CD4-positive, alpha-beta T cell treated with Interleukin-2 at 100 ng/mL for 4 hours (primary cell): ENCODE measurements around the gene TMEM117.
"Not testable (repeated sequence)": the region's sequence is repeated elsewhere in the genome, so short reads cannot be mapped to it uniquely, and the experiment has no call there.

Experiments used
- DNase-seq: peaks from one replicate; pipeline ENCODE4 v3.0.0-alpha.2; 2020; ENCODE audit warnings: low spot score

TMEM117 gene

GRCh38 chr12:44223736-44224135 is 387.9 kb downstream of the TMEM117 start:
- DNase-seq, result no peak

GRCh38 chr12:44224399-44225148 is 388.7 kb downstream of the TMEM117 start:
- no peak for DNase-seq

- no peak for DNase-seq
These were observed 389.2 kb downstream of the TMEM117 start for GRCh38 chr12:44225149-44225510.

- DNase-seq, result no peak
These were observed 391.7 kb downstream of the TMEM117 start for GRCh38 chr12:44227616-44228015.

- DNase-seq, result no peak
These were observed 394.0 kb downstream of the TMEM117 start for GRCh38 chr12:44229846-44230245.

GRCh38 chr12:44235674-44236073 is 399.8 kb downstream of the TMEM117 start:
- DNase-seq, result no peak

GRCh38 chr12:44240186-44240585 is 404.3 kb downstream of the TMEM117 start:
- no peak for DNase-seq

GRCh38 chr12:44245932-44246331 is 410.1 kb downstream of the TMEM117 start:
- no peak for DNase-seq

- DNase-seq, result no peak
These were observed 410.7 kb downstream of the TMEM117 start for GRCh38 chr12:44246482-44247105.

GRCh38 chr12:44247588-44247987 is 411.7 kb downstream of the TMEM117 start:
- no peak for DNase-seq

- no peak for DNase-seq
These were observed 412.6 kb downstream of the TMEM117 start for GRCh38 chr12:44248436-44248835.

GRCh38 chr12:44250440-44250839 is 414.6 kb downstream of the TMEM117 start:
- not testable (repeated sequence) for DNase-seq

GRCh38 chr12:44253338-44253856 is 417.5 kb downstream of the TMEM117 start:
- DNase-seq, result no peak

GRCh38 chr12:44258246-44258645 is 422.4 kb downstream of the TMEM117 start:
- no peak for DNase-seq

- DNase-seq, result no peak
These were observed 424.0 kb downstream of the TMEM117 start for GRCh38 chr12:44259890-44260289.

- DNase-seq, result no peak
These were observed 424.7 kb downstream of the TMEM117 start for GRCh38 chr12:44260581-44260980.

GRCh38 chr12:44285321-44285960 is 449.6 kb downstream of the TMEM117 start:
- no peak for DNase-seq

GRCh38 chr12:44286336-44286735 is 450.5 kb downstream of the TMEM117 start:
- DNase-seq, result no peak

GRCh38 chr12:44286821-44287505 is 451.1 kb downstream of the TMEM117 start:
- DNase-seq, result no peak

GRCh38 chr12:44287545-44287944 is 451.7 kb downstream of the TMEM117 start:
- DNase-seq, result no peak

- no peak for DNase-seq
These were observed 458.8 kb downstream of the TMEM117 start for GRCh38 chr12:44294649-44295048.

- DNase-seq, result no peak
These were observed 460.2 kb downstream of the TMEM117 start for GRCh38 chr12:44295958-44296623.
